ENCODE results near the gene PLCL2. TPM values are rescaled to one million over a fixed set of nuclear protein-coding genes. Genes with fewer than 3 reads are reported as not detected.

The PLCL2 gene
- polyA plus RNA-seq, 2 of the 4 experiments (the other 2 are of a cell fraction), result 2.1 to 3.0 TPM

DNA sequence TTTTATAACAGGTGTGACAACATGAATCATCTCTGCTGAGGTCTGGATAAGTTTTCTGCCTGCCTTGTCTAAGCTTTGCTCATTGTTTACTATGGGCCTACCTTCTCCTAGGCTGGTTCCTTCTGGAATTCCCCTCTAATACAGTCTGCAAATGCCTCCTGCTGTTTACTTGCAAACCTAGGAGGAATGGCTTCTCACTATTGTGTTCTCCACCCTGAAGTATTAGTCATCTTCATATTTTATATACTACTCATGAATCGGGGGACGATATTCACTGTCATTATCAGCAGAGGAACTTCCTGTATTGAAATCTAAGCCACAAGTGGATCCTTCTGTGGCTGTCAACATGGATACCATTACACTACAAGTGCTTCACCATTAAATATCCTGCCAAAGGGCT is 154.8 kb downstream of the PLCL2 start (continued):
- TF ChIP-seq, protein P1, sequence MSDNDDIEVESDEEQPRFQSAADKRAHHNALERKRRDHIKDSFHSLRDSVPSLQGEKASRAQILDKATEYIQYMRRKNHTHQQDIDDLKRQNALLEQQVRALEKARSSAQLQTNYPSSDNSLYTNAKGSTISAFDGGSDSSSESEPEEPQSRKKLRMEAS (IDR thresholded peaks at IDR 0.05), result peak; percentile 74
- no peak for TF ChIP-seq RNF2 (IDR thresholded peaks at IDR 0.05; ENCODE audit: borderline replicate concordance, low read depth)
- TF ChIP-seq NR3C1 (IDR thresholded peaks at IDR 0.05), result no peak
- TF ChIP-seq GATA3 (IDR thresholded peaks at IDR 0.05; ENCODE audit: borderline replicate concordance), result peak; percentile 81; the same call in 1 of the 2 replicates
- TF ChIP-seq HOXB5 (CRISPR knock-in tag; IDR thresholded peaks at IDR 0.05), result no peak
- TF ChIP-seq, protein P2, sequence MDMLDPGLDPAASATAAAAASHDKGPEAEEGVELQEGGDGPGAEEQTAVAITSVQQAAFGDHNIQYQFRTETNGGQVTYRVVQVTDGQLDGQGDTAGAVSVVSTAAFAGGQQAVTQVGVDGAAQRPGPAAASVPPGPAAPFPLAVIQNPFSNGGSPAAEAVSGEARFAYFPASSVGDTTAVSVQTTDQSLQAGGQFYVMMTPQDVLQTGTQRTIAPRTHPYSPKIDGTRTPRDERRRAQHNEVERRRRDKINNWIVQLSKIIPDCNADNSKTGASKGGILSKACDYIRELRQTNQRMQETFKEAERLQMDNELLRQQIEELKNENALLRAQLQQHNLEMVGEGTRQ (IDR thresholded peaks at IDR 0.05), result no peak
- TF ChIP-seq, protein P3, sequence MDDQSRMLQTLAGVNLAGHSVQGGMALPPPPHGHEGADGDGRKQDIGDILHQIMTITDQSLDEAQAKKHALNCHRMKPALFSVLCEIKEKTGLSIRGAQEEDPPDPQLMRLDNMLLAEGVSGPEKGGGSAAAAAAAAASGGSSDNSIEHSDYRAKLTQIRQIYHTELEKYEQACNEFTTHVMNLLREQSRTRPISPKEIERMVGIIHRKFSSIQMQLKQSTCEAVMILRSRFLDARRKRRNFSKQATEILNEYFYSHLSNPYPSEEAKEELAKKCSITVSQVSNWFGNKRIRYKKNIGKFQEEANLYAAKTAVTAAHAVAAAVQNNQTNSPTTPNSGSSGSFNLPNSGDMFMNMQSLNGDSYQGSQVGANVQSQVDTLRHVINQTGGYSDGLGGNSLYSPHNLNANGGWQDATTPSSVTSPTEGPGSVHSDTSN (IDR thresholded peaks at IDR 0.05), result peak; percentile 62; the same call in 1 of the 2 replicates
- TF ChIP-seq JUN (IDR thresholded peaks at IDR 0.05), result peak; percentile 63 to 70; a peak in 3 of 5 replicates
- no peak for TF ChIP-seq ESRRA (IDR thresholded peaks at IDR 0.05; ENCODE audit: borderline replicate concordance, low read length)
- no peak for TF ChIP-seq MAZ (IDR thresholded peaks at IDR 0.05; ENCODE audit: borderline replicate concordance, low read depth, low read length)
- peak in 1 of 2 experiments; percentile 51; a peak in 1 of 4 replicates for TF ChIP-seq CEBPB (IDR thresholded peaks at IDR 0.05)
- no peak for TF ChIP-seq POLR2A (IDR thresholded peaks at IDR 0.05; ENCODE audit: low read length)
- TF ChIP-seq NPAS2 (CRISPR knock-in tag; IDR thresholded peaks at IDR 0.05; ENCODE audit: borderline replicate concordance), result no peak
- no peak for TF ChIP-seq EHF (CRISPR knock-in tag; IDR thresholded peaks at IDR 0.05)
- TF ChIP-seq JUNB (IDR thresholded peaks at IDR 0.05), result peak; percentile 95
- TF ChIP-seq FOSL2 (IDR thresholded peaks at IDR 0.05), result peak; percentile 86; the same call in 1 of the 2 replicates
- peak; percentile 93 for TF ChIP-seq FOSL2 (CRISPR knock-in tag; IDR thresholded peaks at IDR 0.05)
- TF ChIP-seq TP53 (CRISPR knock-in tag; IDR thresholded peaks at IDR 0.05), result no peak
- TF ChIP-seq BHLHE40 (IDR thresholded peaks at IDR 0.05; ENCODE audit: low read depth, low read length), result no peak
- TF ChIP-seq ZSCAN20 (CRISPR knock-in tag; IDR thresholded peaks at IDR 0.05), result no peak
- TF ChIP-seq RARB (CRISPR knock-in tag; IDR thresholded peaks at IDR 0.05), result no peak
- TF ChIP-seq, protein P4, sequence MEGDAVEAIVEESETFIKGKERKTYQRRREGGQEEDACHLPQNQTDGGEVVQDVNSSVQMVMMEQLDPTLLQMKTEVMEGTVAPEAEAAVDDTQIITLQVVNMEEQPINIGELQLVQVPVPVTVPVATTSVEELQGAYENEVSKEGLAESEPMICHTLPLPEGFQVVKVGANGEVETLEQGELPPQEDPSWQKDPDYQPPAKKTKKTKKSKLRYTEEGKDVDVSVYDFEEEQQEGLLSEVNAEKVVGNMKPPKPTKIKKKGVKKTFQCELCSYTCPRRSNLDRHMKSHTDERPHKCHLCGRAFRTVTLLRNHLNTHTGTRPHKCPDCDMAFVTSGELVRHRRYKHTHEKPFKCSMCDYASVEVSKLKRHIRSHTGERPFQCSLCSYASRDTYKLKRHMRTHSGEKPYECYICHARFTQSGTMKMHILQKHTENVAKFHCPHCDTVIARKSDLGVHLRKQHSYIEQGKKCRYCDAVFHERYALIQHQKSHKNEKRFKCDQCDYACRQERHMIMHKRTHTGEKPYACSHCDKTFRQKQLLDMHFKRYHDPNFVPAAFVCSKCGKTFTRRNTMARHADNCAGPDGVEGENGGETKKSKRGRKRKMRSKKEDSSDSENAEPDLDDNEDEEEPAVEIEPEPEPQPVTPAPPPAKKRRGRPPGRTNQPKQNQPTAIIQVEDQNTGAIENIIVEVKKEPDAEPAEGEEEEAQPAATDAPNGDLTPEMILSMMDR (IDR thresholded peaks at IDR 0.05), result 0 out of 3 replicates have a peak, but pooled peaks have one; percentile 10
- TF ChIP-seq, protein P5, sequence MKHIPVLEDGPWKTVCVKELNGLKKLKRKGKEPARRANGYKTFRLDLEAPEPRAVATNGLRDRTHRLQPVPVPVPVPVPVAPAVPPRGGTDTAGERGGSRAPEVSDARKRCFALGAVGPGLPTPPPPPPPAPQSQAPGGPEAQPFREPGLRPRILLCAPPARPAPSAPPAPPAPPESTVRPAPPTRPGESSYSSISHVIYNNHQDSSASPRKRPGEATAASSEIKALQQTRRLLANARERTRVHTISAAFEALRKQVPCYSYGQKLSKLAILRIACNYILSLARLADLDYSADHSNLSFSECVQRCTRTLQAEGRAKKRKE (CRISPR knock-in tag; IDR thresholded peaks at IDR 0.05; ENCODE audit: low read depth), result no peak

DNA sequence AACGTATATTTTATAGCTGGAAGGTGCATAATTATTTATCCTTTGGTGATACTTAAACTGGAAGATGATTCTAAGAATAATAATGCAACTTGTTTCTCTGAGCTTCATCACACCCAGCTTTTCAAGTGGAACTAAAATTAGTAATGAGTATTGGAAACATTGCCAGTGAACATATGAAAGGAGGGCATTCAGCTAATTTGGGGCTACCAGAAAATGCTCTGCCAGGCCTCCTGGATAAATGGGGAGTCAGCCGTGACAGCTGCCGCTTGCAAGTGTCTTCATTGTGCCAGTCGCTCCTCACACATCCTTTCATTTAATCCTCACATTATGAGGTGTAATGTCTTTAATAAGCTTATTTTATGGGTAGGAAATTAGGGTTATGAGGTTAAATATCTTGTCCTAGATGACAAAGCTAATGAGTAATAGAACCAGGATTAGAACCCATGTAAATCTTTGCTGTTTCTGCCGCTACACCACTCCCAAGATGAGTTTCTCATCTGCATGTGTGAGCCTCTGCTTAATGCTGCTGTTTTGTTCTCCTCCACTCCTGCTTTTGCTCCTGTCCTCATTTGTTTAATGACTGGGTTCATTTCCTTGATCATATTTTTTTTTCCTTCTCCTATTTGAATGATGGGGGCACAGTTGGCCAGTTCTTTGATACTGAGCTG is 155.7 kb downstream of the PLCL2 start:
- H3K9me3 ChIP-seq, result no peaks in the 10 kb centered on the region
- ATAC-seq (no peak), DNase-seq (ENCODE audit: low read depth in 1 of 2, low spot score in 1 of 2) (no peak), FAIRE-seq (no peak)
- CTCF ChIA-PET, result interaction anchor here (0.7 to 1.3 kb wide), 4 partner anchors 11 to 196 kb away, joined by 3 read pairs; no protein-coding TSS in a partner anchor
- 91% methylated on average over 5 of the region's 5 CpGs for WGBS (ENCODE audit: missing lambda C conversion rate)
- no peak for TF ChIP-seq CEBPB (IDR thresholded peaks at IDR 0.05)
- TF ChIP-seq HOXB5 (CRISPR knock-in tag; IDR thresholded peaks at IDR 0.05), result no peak
- TF ChIP-seq NR3C1 (IDR thresholded peaks at IDR 0.05), result no peak
- no peak for TF ChIP-seq MYC (IDR thresholded peaks at IDR 0.05; ENCODE audit: borderline replicate concordance, low read length)
- no peak for TF ChIP-seq RAD21 (conservative IDR thresholded peaks at IDR 0.05 in 1 of 2, IDR thresholded peaks at IDR 0.05 in 1 of 2)
- TF ChIP-seq RARB (CRISPR knock-in tag; IDR thresholded peaks at IDR 0.05), result no peak
- no peak for TF ChIP-seq KDM1A (IDR thresholded peaks at IDR 0.05; ENCODE audit: low read depth)
- no peak for TF ChIP-seq CHD2 (IDR thresholded peaks at IDR 0.05; ENCODE audit: low read length, partially characterized antibody)
- no peak for TF ChIP-seq CBX8 (IDR thresholded peaks at IDR 0.05)
- peak overlapping the region; percentile 57 to 79 for H3K27ac ChIP-seq
- peak overlapping the region; percentile 54 for H3K4me2 ChIP-seq
- no peak overlapping the region for H3K4me3 ChIP-seq
- POLR2A ChIA-PET, result no interaction called here
- H3K4me1 ChIP-seq, result peaks cover 29% of the 10 kb centered on the region
